AG08396 (cell line): Measurements from ENCODE around the gene ZNF266.

Source experiments
- DNase-seq: peaks from one replicate; pipeline ENCODE4 v3.0.0; 2012; ENCODE audit warnings: low spot score, mixed read lengths

The ZNF266 gene

DNA sequence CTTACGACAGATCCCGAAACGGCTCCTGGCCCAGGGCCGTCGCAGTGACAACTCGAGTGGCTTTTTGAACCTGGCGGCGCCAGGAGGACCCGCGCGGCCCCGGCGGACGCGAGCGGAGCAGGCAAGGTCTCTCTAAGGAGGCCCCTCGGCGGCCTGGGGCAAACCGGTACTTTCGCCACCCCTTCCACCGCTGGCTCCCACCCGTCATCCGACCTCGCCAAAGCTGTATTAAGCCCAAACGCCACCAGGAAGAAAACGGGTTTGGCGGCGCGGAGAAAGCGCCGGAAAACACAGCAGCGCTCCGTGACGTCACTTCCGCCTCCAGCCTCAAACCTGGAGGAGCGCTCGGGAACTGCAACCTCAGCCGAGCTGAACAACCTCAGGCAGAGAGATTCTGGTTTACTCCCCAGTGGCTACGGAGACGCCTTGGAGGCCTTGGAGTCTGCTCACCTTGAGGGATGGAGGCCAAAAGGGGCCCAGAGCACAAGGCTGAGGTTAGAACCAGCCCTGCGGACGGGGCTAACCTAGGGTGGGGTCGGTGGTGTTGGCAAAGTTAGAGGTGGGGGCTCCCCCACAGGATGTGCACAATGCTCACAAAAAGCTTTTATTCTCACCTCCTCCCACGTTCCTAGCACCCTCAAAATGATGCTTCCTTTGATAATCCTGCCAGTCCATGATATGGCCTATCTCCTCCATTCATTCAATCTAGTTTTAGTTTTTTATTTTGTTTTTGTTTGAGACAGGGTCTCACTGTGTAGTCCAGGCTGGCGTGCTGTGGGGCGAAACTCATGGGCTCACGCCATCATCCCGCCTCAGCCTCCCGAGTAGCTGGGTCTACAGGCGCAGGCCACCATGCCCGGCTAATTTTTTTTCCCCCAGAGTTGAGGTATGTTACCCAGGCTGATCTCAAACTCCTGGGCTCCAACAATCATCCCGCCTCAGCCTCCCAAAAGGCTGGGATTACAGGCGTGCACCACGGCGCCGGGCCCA lies at the start of gene ZNF266:
TSS of gene ZNF266 (minus strand) at position 295 of the 990 bp plus-strand sequence. CDS start 15,484 bp downstream, outside the sequence.
- DNase-seq, result peak; percentile 96

DNA sequence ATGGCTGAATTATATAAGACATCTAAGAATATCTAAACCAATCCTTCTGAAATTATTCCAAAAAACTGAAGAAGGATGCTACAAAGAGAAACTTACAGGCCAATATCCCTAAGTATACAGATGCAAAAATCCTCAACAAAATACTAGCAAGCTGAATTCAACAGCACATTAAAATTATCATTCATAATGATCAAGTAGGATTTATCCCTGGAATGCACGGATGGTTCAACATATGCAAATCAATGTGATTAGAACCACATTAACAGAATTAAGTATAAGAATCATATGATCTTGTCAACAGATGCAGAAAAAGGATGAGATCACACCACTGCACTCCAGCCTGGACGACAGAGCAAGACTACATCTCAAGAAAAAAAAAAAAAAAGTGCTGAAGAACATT lies 49.8 kb upstream of the ZNF266 start:
- no peak for DNase-seq

DNA sequence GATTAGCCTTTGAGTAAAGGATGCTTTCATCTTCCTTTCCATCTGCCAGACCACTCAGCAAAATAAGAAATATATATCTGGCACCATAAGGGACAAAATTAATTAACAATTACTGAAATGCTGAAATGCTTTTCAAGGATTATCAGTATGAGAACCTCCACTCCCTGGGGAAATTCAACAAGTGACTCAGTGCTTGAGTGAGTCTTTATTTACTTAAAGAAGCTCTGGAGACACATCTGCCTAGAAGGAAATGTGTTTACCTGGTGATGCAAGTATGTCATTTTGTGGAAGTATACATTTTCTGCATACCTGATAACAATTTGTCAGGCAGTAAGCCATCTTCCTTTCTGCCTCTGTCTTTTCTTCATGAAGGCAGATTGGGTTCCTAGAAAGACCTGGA lies 39.6 kb upstream of the ZNF266 start:
- DNase-seq, result no peak

DNA sequence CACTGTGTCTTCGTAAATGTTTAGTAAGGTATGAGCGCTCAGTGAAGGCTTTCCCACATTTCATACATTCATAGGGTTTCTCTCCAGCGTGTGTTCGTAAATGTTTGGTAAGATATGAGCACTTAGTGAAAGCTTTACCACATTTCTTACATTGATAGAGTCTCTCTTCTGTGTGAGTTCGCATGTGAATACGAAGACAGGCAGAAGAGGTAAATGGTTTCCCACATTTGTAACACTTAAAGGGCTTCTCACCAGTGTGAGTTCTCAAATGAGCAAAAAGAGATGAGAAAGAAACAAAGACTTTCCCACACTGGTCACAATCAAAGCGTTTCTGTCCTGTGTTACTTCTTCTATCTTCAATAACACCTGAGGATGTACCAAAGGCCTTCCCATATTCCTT lies 31.8 kb upstream of the ZNF266 start:
- DNase-seq, result no peak

DNA sequence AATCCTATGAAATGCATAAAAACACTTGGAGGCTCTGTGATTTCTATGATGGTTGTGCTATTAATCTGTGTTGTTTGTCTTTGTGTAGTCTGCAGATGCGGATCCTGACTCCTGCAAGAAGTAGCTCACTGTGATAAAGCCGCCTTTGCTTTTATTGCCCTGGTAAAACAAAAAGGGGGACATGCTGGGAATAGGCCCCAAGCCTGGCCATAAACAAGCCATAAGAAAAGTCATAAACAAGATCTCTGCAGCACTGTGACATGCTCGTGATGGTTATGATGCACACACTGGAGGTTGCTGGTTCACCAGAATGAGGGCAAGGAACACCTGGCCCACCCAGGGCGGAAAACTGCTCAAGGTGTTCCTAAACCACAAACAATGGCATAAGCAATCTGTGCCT lies 26.6 kb upstream of the ZNF266 start:
- no peak for DNase-seq

DNA sequence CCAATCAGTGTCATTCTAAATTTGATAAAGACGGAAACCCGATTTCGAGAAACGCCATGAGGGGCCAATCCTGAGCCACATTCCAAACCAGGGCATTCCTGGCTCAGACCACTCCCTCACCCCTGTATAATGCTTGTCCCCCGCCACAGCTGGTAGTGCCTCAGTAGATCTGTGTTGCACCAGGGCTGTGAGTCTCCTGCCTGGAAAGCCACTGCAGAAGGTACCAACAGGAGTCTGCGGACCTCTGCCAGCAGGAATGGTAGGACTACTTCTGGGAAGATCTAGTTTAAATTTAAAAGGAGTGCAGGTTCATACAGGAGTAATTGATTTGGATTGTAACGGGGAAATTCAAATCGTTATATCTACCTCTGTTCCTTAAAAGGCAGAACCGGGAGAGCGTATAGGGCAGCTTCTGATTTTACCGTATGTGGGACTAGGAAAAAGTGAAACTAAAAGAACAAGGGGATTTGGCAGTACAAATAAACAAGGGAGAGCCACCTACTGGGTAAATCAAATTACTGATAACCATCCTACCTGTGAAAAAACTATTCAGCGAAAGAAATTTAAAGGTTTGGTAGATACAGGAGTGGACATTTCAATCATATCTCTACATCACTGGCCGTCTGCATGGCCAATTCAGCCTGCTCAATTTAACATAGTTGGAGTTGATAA lies 20.8 kb upstream of the ZNF266 start:
- no peak for DNase-seq

DNA sequence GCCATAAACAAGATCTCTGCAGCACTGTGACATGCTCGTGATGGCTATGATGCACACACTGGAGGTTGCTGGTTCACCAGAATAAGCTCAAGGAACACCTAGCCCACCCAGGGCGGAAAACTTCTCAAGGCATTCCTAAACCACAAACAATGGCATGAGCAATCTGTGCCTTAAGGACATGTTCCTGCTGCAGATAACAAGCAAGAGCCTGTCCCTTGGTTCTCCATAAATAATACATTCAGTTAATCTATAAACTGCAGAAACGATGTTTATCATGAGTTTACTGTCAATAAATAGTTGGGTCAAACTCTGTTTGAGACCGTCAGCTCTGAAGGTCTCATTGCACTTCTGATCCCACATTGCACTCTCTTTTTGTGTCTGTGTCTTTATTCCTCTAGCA lies 18.6 kb upstream of the ZNF266 start:
- DNase-seq, result no peak

DNA sequence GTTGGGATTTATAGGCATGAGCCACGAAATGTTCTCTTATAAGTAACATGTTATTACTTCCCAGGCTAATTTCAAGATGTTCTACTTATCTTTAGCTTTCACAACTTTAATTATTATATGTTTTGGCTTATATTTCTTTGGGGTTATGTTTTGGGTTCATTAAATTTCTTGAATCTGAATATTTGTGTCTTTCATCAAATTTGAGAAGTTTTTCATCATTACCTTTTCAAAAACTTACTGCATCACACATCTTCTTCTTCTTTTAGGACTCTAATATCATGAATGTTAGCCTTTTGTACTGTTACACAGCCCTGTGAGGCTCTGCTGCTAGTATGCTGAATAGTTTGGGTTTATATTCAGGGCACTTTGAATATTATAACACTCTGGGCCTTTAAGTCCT lies 9.7 kb upstream of the ZNF266 start:
- DNase-seq, result no peak

DNA sequence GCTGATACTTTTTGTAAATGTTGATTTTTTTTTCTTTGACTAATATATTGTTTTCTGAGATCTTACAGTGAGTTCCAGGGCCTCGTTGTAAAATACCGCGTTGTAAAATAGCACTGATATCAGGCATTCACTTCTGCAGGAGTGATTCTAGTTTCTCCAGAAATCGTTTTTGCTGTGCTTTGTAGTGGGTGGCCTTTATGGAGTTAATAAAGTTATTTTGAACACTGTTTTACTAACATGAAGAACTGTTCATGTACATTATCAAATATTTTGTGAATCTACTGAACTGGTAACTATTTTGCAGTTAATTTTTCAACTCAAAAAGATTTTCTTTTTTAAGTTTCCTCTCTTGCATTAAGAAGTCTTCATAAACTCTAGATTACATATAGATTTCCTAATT lies 985 bp upstream of the ZNF266 start:
- no peak for DNase-seq

DNA sequence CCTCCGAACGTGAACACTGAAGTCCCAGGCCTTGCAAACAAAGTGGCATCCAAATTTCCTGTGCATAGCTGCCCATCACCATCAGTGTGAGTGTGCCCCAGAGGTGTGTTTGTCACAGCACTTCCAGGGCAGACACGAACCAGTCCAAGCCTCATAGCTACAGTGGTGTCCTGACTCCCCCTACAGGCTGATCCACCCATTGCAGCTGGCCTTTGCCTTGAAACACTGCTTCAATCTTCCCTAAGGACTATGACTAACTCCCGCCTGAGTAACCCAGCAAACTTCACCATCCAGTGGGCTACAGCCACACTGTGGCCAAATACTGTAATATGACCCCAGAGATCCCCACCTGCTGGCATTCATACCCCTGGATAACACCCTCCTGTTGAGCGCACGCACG lies 3.9 kb downstream of the ZNF266 start:
- DNase-seq, result peak; percentile 57

DNA sequence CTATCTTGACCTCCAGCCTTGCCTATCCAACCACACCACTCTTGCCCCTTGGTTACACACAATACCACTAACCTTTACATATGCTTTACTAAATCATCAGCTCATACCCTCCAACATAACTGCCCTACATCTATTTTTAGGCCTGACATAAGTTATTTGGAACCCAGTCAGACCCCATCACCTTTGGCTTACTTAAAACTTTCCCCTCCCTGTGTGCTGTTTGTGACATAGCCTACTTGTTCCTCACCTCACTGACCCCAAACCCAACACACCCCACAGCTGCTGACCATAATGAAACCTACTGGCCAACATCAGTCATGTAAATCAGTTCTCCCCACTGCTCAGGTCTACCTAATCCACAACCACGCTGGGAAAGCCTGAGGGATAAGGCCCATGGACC lies 4.9 kb downstream of the ZNF266 start:
- DNase-seq, result no peak

DNA sequence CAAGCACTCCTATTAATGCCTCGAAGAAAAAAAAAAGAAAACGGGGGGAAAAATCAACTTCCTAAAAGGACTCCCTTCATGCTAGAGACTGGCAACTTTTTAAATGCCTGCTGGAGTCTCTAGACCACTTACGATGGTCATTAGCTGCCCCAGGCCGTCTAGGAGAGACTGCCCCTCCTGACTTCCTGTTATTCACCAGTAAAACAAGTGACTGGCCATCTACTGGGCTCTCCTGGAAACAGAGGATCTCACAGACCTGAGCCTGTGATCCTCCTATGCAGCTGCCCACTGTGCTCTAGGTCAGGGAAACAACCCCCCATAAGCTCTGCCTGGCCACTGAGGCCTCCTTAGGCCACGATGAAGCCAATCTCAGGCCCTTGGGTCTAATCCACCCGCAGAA lies 7.4 kb downstream of the ZNF266 start:
- no peak for DNase-seq

DNA sequence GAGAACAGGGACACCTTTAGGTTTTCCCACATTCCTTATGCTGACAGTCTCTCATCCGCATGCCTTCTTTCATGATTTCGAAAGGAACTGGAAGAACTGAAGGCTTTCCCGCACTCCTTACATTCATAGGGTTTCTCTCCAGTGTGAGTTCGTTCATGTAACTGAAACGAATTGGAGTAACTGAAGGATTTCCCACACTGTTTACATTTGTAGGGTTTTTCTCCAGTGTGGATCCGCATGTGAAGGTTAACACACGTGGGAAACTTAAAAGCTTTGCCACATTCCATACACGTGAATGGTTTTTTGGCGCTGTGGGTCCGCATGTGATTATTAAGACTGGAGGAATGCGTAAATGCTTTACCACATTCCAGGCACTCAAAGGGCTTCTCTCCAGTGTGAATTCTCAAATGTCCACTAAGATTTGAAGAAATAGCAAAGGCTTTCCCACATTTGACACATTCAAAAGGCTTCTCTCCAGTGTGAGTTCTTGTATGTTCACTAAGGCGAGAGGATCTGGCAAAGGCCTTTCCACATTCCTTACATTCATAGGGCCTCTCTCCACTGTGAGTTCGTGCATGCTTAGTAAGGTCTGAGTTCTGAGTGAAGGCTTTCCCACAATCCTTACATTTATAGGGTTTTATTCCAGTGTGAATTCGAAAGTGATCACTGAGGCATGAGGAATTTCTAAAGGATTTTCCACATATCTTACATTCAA lies 22.0 kb downstream of the ZNF266 start:
- DNase-seq, result no peak

DNA sequence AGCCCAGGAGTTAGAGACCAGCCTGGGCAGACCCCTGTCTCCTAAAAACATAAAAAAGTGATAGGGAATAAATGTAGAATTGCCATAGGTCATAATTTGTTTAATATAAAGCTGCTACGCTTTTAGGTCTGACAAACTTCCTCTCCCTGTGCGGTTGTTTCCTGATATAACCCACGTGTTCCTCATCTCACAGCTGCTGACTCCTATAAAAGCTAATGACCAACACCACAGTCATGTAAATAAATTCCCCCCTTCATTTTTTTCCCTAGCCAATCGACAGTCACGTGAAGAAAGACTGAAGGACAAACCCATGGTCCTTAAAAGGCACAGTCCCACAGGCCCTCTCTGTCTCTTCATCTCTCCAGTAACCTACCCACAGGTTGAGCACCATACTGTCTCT lies 27.5 kb downstream of the ZNF266 start:
- no peak for DNase-seq

DNA sequence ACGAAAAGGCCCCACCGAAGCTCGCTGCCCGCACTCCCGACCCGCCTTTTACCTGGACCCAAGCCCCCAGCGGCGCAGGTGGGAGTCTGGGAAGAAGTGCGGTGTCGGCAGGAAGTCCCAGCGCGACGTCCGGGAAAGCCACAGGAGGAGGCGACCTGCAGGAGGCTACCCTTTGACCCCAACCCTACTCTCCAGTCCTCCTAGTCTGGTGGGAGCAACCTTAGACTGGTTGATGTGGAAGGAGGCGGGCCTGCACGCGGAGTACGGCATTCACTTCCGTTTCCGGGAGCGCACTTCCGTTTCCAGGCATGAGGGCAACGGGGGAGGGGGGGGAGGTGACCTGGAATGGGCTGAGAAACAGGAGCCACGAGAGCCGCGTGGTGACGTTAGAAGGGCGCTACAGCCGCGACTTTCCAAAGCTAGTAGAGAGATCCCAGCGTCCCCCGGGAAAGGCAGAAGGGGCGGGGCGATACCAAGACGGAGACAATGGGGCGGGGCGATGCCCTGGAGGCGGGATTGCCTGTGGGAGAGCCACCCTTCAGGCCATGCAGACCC lies 28.5 kb downstream of the ZNF266 start:
- peak; percentile 93 for DNase-seq

DNA sequence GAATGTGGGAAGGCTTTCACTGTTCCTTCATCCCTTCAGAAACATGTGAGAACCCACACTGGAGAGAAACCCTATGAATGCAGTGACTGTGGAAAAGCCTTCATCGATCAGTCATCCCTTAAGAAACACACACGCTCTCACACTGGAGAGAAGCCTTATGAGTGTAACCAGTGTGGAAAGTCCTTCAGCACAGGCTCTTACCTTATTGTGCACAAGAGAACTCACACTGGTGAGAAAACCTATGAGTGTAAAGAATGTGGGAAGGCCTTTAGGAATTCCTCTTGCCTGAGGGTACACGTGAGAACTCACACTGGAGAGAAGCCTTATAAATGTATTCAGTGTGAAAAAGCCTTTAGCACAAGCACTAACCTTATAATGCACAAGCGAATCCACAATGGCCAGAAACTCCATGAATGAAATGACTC lies 54.0 kb downstream of the ZNF266 start:
- DNase-seq, result no peak

DNA sequence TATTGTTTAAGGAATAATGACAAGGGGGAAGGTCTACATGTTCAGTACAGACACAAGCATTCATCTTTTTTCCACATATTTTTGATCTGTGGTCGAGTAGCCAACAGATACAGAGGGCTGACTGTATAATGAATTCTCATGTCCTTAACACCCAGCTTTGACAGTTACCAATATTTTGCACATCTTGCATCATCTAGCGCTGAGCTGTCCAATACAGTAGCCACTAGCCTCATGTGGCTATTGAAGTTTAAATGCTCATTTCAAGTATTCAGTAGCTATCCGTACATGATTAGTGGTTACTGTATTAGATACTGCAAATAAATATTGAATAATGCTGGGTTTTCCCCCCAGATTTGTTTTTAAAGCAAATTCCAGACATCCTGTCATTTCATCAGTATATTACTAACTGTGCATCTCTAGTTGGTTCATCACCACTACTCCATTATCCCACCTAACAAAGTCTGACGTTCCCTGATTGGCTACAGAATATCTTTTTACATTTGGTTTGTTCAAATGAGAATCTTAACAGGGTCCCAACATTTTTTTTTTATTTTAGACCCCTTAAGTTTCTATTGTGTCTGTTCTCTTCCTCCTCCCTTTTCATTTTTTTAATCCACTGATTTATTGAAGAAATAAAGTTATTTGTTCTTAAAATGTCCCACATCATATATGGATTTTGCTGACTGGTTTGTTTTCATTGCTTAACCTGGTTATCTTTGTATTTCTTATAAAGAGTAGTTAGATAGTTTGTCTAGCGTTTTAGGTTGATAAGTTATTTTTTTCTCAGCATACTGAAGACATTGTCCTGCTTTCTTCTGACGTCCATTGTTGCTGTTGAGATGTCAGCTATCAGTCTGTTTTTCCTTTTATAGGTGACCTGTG lies 64.4 kb downstream of the ZNF266 start:
- no peak for DNase-seq

DNA sequence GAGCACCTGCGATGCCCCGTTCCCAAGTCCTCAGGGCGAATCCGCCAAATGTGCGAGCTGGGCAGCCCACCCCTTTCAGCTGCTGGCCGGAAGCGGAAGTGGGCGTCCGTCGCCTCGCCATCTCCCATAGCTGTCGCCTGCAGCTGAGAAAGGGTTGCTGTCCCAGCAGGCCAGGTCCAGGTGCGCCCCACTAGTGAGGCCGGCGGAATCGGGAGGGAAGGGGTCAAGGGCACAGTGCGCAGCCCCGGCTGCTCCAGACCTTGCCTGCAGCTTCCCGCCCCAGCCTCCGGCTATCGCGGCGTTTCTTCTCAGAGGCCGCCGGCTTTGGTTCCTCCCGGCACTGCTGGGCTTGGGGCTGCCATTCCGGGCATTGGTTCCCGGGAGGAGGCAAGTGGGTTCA lies 72.5 kb downstream of the ZNF266 start, which contains the start of gene ZNF177:
TSS of gene ZNF177 (plus strand) at position 109 of the 400 bp plus-strand sequence. CDS start 15,299 bp downstream, outside the sequence.
- no peak for DNase-seq
